Lower leg skin (tissue), 4 donors: ENCODE measurements around the gene BIRC7. TPM values are rescaled to one million over a fixed set of nuclear protein-coding genes. Genes with fewer than 3 reads are reported as not detected.

Source experiments
- DNase-seq, 2 donors: peaks; one replicate each; pipeline ENCODE4 v3.0.0-alpha.2; 2019; ENCODE audit warnings: low spot score in 2 of 2
- H3K4me3 ChIP-seq: fragments of 200-600 bp; sonication (generic); 2 replicates; pipeline ENCODE4 v1.5.1; 2017; ENCODE audit warnings: mild to moderate bottlenecking, low read depth; ENCODE audit not compliant: poor library complexity, severe bottlenecking
- POLR2A ChIP-seq, 2 donors: fragments of 450-650 bp; IDR thresholded peaks; one replicate each; pipeline ENCODE4 v1.6.1; 2016 to 2017; ENCODE audit warnings: antibody characterized with exemption in 2 of 2, mild to moderate bottlenecking in 1 of 2, moderate library complexity in 1 of 2
- WGBS, 2 donors: methylation state at CpG; one replicate each; pipeline ENCODE4 v1.1.5; 2018; 5-methylcytosine and 5-hydroxymethylcytosine counted together
- intact Hi-C: fragments of 100-400 bp; cut with DNase I; formaldehyde crosslinking; loops from one replicate; pipeline ENCODE4 v1.15.0; 2023; ENCODE audit warnings: low total_unique reads
- total RNA-seq, 4 donors: library from RNA; depleted of rRNA; stranded (reverse); fragments of >200 nt; gene quantifications; one replicate each; pipeline ENCODE4 v1.1.0, GENCODE V29; 2016
- TF ChIP-seq, protein P1 (sequence below), 3 donors: fragments of 450-650 bp; IDR thresholded peaks; one replicate each; pipeline ENCODE4 v1.5.1; 2016; ENCODE audit warnings: antibody characterized with exemption in 3 of 3, mild to moderate bottlenecking in 3 of 3, moderate library complexity in 2 of 3

The BIRC7 gene
- total RNA-seq, 4 donors from 2014 or later: 0.53 to 2.5 (median 1.4) TPM; not detected in 1

- TF ChIP-seq, protein P1, sequence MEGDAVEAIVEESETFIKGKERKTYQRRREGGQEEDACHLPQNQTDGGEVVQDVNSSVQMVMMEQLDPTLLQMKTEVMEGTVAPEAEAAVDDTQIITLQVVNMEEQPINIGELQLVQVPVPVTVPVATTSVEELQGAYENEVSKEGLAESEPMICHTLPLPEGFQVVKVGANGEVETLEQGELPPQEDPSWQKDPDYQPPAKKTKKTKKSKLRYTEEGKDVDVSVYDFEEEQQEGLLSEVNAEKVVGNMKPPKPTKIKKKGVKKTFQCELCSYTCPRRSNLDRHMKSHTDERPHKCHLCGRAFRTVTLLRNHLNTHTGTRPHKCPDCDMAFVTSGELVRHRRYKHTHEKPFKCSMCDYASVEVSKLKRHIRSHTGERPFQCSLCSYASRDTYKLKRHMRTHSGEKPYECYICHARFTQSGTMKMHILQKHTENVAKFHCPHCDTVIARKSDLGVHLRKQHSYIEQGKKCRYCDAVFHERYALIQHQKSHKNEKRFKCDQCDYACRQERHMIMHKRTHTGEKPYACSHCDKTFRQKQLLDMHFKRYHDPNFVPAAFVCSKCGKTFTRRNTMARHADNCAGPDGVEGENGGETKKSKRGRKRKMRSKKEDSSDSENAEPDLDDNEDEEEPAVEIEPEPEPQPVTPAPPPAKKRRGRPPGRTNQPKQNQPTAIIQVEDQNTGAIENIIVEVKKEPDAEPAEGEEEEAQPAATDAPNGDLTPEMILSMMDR (IDR thresholded peaks at IDR 0.05): no peak
- TF ChIP-seq POLR2A (IDR thresholded peaks at IDR 0.05): no peak
- intact Hi-C loops: no loop called here
- no peak overlapping the region for H3K4me3 ChIP-seq
- 19 to 21% methylated on average over 19 of the region's 20 CpGs for WGBS, 2 donors
- DNase-seq: no peak
Observed at GRCh38 chr20:63234693-63235398, 859 bp upstream of the BIRC7 start.

- intact Hi-C loops: no loop called here
- 84 to 90% methylated on average over 5 to 25 of the region's 26 CpGs for WGBS, 2 donors
- TF ChIP-seq, protein P1 (IDR thresholded peaks at IDR 0.05): no peak
- TF ChIP-seq POLR2A (IDR thresholded peaks at IDR 0.05): no peak
Observed at GRCh38 chr20:63236116-63236837, 572 bp downstream of the BIRC7 start.

DNA sequence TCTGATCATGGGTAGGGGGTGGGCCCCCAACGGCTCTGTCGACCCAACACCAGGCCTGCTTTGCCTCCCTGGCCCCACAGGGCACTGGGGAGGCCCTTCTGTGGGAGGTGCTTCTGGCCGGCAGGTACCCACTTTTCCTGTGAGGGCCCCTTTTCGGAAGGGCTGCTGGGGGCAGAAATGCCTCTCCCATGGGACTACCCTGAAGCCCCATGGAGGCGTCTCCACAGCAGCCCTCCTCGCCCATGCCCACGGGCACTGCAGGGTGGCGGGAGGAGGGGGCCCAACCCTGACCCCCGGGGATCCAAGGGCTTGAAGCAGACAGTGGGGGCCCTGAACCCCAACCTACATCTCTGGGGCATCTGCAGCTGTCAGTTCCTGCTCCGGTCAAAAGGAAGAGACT lies 2.3 kb downstream of the BIRC7 start:
- intact Hi-C loops: no loop called here
- WGBS, 2 donors: 40 to 52% methylated on average over 4 to 9 of the region's 10 CpGs

More at GRCh38 chr20:63236116-63236837, 572 bp downstream of the BIRC7 start:
- DNase-seq: no peak
- no peak overlapping the region for H3K4me3 ChIP-seq

DNA sequence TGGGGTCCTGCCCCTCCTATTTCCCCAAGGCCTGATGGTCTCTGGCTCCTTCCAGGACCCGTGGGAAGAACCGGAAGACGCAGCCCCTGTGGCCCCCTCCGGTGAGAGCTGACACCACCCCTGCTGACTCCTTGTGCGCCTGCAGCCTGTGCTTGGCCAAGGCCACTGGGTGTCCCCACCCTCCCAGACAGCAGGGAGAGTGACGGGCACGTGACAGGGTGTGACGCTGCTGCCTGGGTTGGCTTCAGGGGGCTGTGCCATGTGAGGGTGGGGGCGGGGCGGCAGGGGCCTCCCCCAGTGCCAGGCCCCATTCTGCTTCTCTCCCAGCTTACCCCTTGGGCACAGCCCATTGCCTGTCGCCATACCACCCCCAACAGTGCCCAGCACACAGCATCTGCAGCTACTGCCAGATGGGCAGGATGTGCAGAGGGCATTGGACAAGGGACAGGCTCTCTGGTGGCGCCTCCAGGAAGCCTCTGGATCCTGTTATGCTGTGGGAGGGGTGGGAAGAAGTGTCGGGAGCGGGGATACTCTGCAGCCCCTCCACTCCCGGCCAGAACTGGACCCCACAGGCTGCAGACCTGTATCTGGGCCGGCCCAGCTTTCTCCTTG lies 2.9 kb downstream of the BIRC7 start:
- WGBS, 2 donors: 23 to 43% methylated on average over 8 to 14 of the region's 16 CpGs
- DNase-seq: no peak
- TF ChIP-seq POLR2A (IDR thresholded peaks at IDR 0.05): no peak
- TF ChIP-seq, protein P1 (IDR thresholded peaks at IDR 0.05): no peak
- no peak overlapping the region for H3K4me3 ChIP-seq
- intact Hi-C loops: no loop called here

More for the DNA sequence above, 2.3 kb downstream of the BIRC7 start:
- DNase-seq: no peak
- no peak overlapping the region for H3K4me3 ChIP-seq
- TF ChIP-seq, protein P1 (IDR thresholded peaks at IDR 0.05): no peak
- TF ChIP-seq POLR2A (IDR thresholded peaks at IDR 0.05): no peak

- DNase-seq: no peak
- WGBS, 2 donors: 85 to 93% methylated on average over 9 to 30 of the region's 30 CpGs
- intact Hi-C loops: no loop called here
- TF ChIP-seq POLR2A (IDR thresholded peaks at IDR 0.05): no peak
- TF ChIP-seq, protein P1 (IDR thresholded peaks at IDR 0.05): no peak
- H3K4me3 ChIP-seq: no peak overlapping the region
Observed at GRCh38 chr20:63239431-63239830, 3.7 kb downstream of the BIRC7 start.
